Measurements from ENCODE around the gene SLC35A1.

DNA sequence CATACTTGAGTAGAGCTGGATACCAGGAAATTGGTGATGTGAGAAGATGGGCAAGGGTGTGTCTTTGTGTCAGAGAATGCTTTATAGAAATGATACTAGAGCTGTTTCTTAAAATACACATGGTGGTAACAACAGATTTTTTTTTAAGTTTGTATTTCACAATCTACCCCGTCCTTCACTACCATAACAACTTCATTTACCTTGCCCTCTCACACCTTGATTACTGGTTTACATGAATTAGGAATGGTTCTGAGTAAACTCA, 71.6 kb downstream of the SLC35A1 start:
- TF ChIP-seq POLR2AphosphoS5 (IDR thresholded peaks at IDR 0.05) (no peak), POLR2A (IDR thresholded peaks at IDR 0.05) (no peak)
- TF ChIP-seq, protein P1, sequence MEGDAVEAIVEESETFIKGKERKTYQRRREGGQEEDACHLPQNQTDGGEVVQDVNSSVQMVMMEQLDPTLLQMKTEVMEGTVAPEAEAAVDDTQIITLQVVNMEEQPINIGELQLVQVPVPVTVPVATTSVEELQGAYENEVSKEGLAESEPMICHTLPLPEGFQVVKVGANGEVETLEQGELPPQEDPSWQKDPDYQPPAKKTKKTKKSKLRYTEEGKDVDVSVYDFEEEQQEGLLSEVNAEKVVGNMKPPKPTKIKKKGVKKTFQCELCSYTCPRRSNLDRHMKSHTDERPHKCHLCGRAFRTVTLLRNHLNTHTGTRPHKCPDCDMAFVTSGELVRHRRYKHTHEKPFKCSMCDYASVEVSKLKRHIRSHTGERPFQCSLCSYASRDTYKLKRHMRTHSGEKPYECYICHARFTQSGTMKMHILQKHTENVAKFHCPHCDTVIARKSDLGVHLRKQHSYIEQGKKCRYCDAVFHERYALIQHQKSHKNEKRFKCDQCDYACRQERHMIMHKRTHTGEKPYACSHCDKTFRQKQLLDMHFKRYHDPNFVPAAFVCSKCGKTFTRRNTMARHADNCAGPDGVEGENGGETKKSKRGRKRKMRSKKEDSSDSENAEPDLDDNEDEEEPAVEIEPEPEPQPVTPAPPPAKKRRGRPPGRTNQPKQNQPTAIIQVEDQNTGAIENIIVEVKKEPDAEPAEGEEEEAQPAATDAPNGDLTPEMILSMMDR (IDR thresholded peaks at IDR 0.05): no peak
